Measurements from ENCODE around the gene RRP1. TPM values are rescaled to one million over a fixed set of nuclear protein-coding genes. Genes with fewer than 3 reads are reported as not detected.

Gene RRP1
- polyA plus RNA-seq, 1 of the 3 experiments (the other 2 are of a cell fraction): 22.7 TPM

DNA sequence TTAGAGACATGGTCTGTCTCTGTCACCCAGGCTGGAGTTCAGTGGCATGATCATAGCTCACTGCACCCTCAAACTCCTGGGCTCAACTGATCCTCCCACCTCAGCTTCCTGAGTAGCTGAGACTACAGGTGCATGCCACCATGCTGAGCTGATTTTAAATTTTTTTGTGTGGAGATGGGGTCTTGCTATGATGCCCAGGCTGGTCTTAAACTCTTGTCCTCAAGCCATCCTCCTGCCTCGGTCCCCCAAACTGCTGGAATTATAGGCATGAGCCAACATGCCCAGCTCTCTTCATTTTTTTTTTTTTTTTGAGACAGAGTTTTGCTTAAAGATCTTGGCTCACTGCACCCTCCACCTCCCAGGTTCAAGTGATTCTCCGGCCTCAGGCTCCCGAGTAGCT, 50.9 kb downstream of the RRP1 start:
- Histone ChIP-seq H2AFZ (ENCODE audit: low read depth) (no peak overlapping the region), H3K79me2 (ENCODE audit: insufficient read depth) (no peaks in the 10 kb centered on the region), H3K4me1 (ENCODE audit: control insufficient read depth in 1 of 2, insufficient read depth in 2 of 2, low read depth in 1 of 2, low read length in 1 of 2) (no peaks in the 10 kb centered on the region), H3K36me3 (replicated peaks in 1 of 2; ENCODE audit: control insufficient read depth in 1 of 2, insufficient read depth in 2 of 2, low read length in 1 of 2) (no peaks in the 10 kb centered on the region), H3K9me3 (no peaks in the 10 kb centered on the region), H3K4me2 (no peak overlapping the region), H3K9me2 (no peaks in the 10 kb centered on the region), H4K20me1 (ENCODE audit: insufficient read depth) (no peaks in the 10 kb centered on the region), H3K9ac (no peak overlapping the region), H3F3A (replicated peaks; ENCODE audit: insufficient read depth) (no peaks in the 10 kb centered on the region), H3K27me3 (ENCODE audit: insufficient read depth) (peaks cover 11% of the 10 kb centered on the region; the same call in 1 of the 2 replicates), H3K4me3 (ENCODE audit: low read depth in 2 of 2, low read length in 1 of 2) (no peak overlapping the region), H3K27ac (ENCODE audit: low read depth in 2 of 2, low read length in 1 of 2) (no peak overlapping the region)
- TF ChIP-seq GATA2 (CRISPR knock-in tag; IDR thresholded peaks at IDR 0.05): no peak
- TF ChIP-seq RXRA (IDR thresholded peaks at IDR 0.05; ENCODE audit: borderline replicate concordance, low read depth): no peak
- TF ChIP-seq EZH2phosphoT487 (IDR thresholded peaks at IDR 0.05; ENCODE audit: borderline replicate concordance, low read depth): no peak
- TF ChIP-seq IRF3 (IDR thresholded peaks at IDR 0.05; ENCODE audit: low read depth, low read length): no peak
- no peak for TF ChIP-seq MEF2A (IDR thresholded peaks at IDR 0.05; ENCODE audit: borderline replicate concordance, low read depth)
- TF ChIP-seq YY1 (IDR thresholded peaks at IDR 0.05; ENCODE audit: low read depth): no peak
- TF ChIP-seq ELF1 (IDR thresholded peaks at IDR 0.05): no peak
- TF ChIP-seq SMC3 (IDR thresholded peaks at IDR 0.05; ENCODE audit: low read depth, low read length): no peak
- no peak for TF ChIP-seq NFIC (IDR thresholded peaks at IDR 0.05; ENCODE audit: borderline replicate concordance)
- TF ChIP-seq USF1 (IDR thresholded peaks at IDR 0.05; ENCODE audit: borderline replicate concordance, low read depth): no peak
- no peak for TF ChIP-seq ZBTB33 (IDR thresholded peaks at IDR 0.05; ENCODE audit: borderline replicate concordance, low read depth)
- TF ChIP-seq TCF12 (IDR thresholded peaks at IDR 0.05): no peak
- TF ChIP-seq, protein P1, sequence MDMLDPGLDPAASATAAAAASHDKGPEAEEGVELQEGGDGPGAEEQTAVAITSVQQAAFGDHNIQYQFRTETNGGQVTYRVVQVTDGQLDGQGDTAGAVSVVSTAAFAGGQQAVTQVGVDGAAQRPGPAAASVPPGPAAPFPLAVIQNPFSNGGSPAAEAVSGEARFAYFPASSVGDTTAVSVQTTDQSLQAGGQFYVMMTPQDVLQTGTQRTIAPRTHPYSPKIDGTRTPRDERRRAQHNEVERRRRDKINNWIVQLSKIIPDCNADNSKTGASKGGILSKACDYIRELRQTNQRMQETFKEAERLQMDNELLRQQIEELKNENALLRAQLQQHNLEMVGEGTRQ (IDR thresholded peaks at IDR 0.05; ENCODE audit: borderline replicate concordance, low read depth, low read length): no peak
- TF ChIP-seq CHD2 (IDR thresholded peaks at IDR 0.05; ENCODE audit: low read length, partially characterized antibody): no peak
- no peak for TF ChIP-seq TAF1 (IDR thresholded peaks at IDR 0.05; ENCODE audit: borderline replicate concordance, low read depth, low read length)
- no peak for TF ChIP-seq NRF1 (IDR thresholded peaks at IDR 0.05; ENCODE audit: low read depth, low read length)
- no peak for TF ChIP-seq JUND (IDR thresholded peaks at IDR 0.05)
- no peak for TF ChIP-seq RAD21 (IDR thresholded peaks at IDR 0.05; ENCODE audit: low read length)
- TF ChIP-seq MXI1 (IDR thresholded peaks at IDR 0.05; ENCODE audit: low read depth, low read length): no peak
- TF ChIP-seq GABPA (IDR thresholded peaks at IDR 0.05; ENCODE audit: low read depth): no peak
- WGBS (ENCODE audit: low lambda C conversion rate): 92% methylated on average over 3 of the region's 3 CpGs
- CTCF ChIA-PET: interaction anchor here (1.0 kb wide), 1 partner anchor 135 kb away, joined by 4 read pairs; no protein-coding TSS in a partner anchor
- DNase-seq: no peak
- POLR2A ChIA-PET: no interaction called here
